Loucy (cell line): ENCODE data around the gene GSG1L.

Experiments
- H2AFZ ChIP-seq: fragments of 200-600 bp; sonication (generic); 2 replicates; pipeline ENCODE4 v1.6.0; 2016; ENCODE audit warnings: antibody characterized with exemption, mild to moderate bottlenecking, low read length, moderate library complexity
- H3F3A ChIP-seq: fragments of 200-600 bp; 2 replicates; pipeline ENCODE4 v1.6.0; 2016; ENCODE audit warnings: antibody characterized with exemption, low read depth, mild to moderate bottlenecking
- H3K27me3 ChIP-seq: fragments of 200-600 bp; sonication (generic); 2 replicates; pipeline ENCODE4 v1.6.1; 2014; ENCODE audit warnings: low read length, mild to moderate bottlenecking; ENCODE audit not compliant: insufficient read depth, poor library complexity, severe bottlenecking
- H3K36me3 ChIP-seq: fragments of 200-600 bp; sonication (generic); 2 replicates; pipeline ENCODE4 v1.6.1; 2016; ENCODE audit warnings: low read length; ENCODE audit not compliant: insufficient read depth
- H3K4me1 ChIP-seq: fragments of 200-600 bp; sonication (generic); 2 replicates; pipeline ENCODE4 v1.5.1; 2014; ENCODE audit warnings: low read length, mild to moderate bottlenecking; ENCODE audit not compliant: insufficient read depth, poor library complexity, severe bottlenecking
- H3K4me2 ChIP-seq: fragments of 200-600 bp; sonication (generic); 2 replicates; pipeline ENCODE4 v1.6.0; 2014; ENCODE audit warnings: antibody characterized with exemption, low read length, low read depth, mild to moderate bottlenecking; ENCODE audit not compliant: poor library complexity, severe bottlenecking
- H3K4me3 ChIP-seq: fragments of 200-600 bp; sonication (generic); 2 replicates; pipeline ENCODE4 v1.5.1; 2014; ENCODE audit warnings: low read length, mild to moderate bottlenecking, mixed read lengths; ENCODE audit not compliant: poor library complexity, severe bottlenecking
- H3K79me2 ChIP-seq: fragments of 200-600 bp; sonication (generic); 2 replicates; pipeline ENCODE4 v1.6.1; 2014; ENCODE audit warnings: low read length; ENCODE audit not compliant: insufficient read depth
- H3K9ac ChIP-seq: fragments of 200-600 bp; sonication (generic); 2 replicates; pipeline ENCODE4 v1.6.0; 2014; ENCODE audit warnings: mild to moderate bottlenecking, low read depth, low read length, moderate library complexity; ENCODE audit not compliant: poor library complexity, severe bottlenecking
- H3K9me2 ChIP-seq: fragments of 200-600 bp; sonication (generic); replicated peaks from 2 replicates; pipeline ENCODE4 v1.6.1; 2016; ENCODE audit warnings: low read depth, low read length, mixed read lengths
- H3K9me3 ChIP-seq: fragments of 200-600 bp; sonication (generic); 2 replicates; pipeline ENCODE4 v1.6.1; 2014; ENCODE audit warnings: mild to moderate bottlenecking, antibody characterized with exemption, low read length, low read depth; ENCODE audit not compliant: insufficient read depth
- H4K20me1 ChIP-seq: fragments of 200-600 bp; sonication (generic); 2 replicates; pipeline ENCODE4 v1.6.0; 2014; ENCODE audit warnings: antibody characterized with exemption, low read length, mild to moderate bottlenecking; ENCODE audit not compliant: insufficient read depth, poor library complexity, severe bottlenecking
- EZH2phosphoT487 ChIP-seq: fragments of 200-600 bp; IDR thresholded peaks from 2 replicates; pipeline ENCODE4 v1.6.1; 2018; ENCODE audit warnings: antibody characterized with exemption, mild to moderate bottlenecking, moderate library complexity, borderline replicate concordance
- TF ChIP-seq, protein P1 (sequence below): fragments of 200-600 bp; sonication (generic); conservative IDR thresholded peaks from 2 replicates; pipeline ENCODE4 v1.5.1; 2014; ENCODE audit warnings: mild to moderate bottlenecking, antibody characterized with exemption, low read length

Gene GSG1L

DNA sequence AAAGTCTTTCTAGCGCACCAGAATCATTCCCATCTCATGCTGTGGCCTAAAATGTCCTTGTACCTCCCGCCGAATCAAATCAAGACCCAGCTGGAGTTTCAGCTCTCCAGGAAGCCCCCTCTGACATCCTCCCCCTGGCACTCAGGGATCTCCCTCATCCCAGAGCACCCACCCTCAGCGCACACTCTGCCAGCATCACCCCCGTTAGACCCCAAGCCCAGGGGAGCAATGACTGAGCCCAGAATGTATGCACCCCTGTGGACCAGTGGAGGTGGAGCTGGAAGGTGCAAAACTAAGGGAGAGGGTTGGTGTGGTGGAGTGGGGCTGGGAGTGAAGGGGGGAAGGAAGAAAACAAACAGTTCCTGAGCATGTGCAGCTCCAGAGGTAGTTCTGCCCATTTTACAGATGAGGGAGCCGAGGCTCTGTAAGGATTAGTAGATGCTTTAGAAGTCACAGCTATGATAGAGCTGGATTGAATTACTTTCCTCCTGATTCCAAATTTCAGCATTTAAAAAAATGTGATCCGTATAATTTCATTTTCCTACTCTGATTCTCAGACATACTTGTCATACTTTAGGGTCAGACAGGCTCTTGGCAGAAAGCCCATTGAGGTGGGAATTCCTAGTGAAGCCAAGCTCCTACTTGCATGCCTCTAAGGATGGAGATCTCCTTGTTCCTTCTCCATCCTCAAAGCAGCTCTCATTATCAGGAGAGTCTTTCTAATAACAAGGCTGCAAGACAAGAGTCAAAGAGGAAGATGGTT, 270.8 kb downstream of the GSG1L start:
- no peak overlapping the region for H3K9ac ChIP-seq
- H3K9me2 ChIP-seq, result no peaks in the 10 kb centered on the region
- H3K9me3 ChIP-seq, result no peaks in the 10 kb centered on the region
- no peaks in the 10 kb centered on the region for H3K79me2 ChIP-seq
- H3K4me2 ChIP-seq, result no peak overlapping the region
- no peaks in the 10 kb centered on the region for H3K27me3 ChIP-seq
- no peak overlapping the region for H3K4me3 ChIP-seq
- no peaks in the 10 kb centered on the region for H3K4me1 ChIP-seq
- H2AFZ ChIP-seq, result no peak overlapping the region
- no peaks in the 10 kb centered on the region for H3K36me3 ChIP-seq
- H4K20me1 ChIP-seq, result no peaks in the 10 kb centered on the region
- TF ChIP-seq, protein P1, sequence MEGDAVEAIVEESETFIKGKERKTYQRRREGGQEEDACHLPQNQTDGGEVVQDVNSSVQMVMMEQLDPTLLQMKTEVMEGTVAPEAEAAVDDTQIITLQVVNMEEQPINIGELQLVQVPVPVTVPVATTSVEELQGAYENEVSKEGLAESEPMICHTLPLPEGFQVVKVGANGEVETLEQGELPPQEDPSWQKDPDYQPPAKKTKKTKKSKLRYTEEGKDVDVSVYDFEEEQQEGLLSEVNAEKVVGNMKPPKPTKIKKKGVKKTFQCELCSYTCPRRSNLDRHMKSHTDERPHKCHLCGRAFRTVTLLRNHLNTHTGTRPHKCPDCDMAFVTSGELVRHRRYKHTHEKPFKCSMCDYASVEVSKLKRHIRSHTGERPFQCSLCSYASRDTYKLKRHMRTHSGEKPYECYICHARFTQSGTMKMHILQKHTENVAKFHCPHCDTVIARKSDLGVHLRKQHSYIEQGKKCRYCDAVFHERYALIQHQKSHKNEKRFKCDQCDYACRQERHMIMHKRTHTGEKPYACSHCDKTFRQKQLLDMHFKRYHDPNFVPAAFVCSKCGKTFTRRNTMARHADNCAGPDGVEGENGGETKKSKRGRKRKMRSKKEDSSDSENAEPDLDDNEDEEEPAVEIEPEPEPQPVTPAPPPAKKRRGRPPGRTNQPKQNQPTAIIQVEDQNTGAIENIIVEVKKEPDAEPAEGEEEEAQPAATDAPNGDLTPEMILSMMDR, result no peak
- no peak for TF ChIP-seq EZH2phosphoT487
- H3F3A ChIP-seq, result no peaks in the 10 kb centered on the region

DNA sequence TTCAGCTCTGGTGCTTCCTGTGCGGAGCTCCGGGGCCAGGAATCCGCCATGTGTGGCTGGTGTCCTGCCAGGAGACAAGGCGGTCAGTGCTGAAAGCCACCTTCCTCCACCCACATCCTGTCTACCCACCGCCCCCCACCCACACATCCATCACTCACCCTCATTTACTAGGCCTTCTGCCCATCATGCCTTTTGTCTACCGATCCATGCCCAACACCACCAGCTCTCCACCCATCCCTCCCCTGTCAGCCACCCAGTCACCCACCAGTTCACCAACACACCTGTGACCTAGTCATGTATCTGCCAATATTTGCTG, 272.2 kb downstream of the GSG1L start:
- Histone ChIP-seq H2AFZ (no peak overlapping the region), H3F3A (no peaks in the 10 kb centered on the region), H3K36me3 (no peaks in the 10 kb centered on the region), H3K79me2 (no peaks in the 10 kb centered on the region), H3K4me1 (no peaks in the 10 kb centered on the region), H3K4me3 (no peak overlapping the region), H3K9me3 (no peaks in the 10 kb centered on the region), H3K27me3 (no peaks in the 10 kb centered on the region), H3K9me2 (no peaks in the 10 kb centered on the region), H4K20me1 (no peaks in the 10 kb centered on the region), H3K9ac (no peak overlapping the region), H3K4me2 (no peak overlapping the region)
- TF ChIP-seq EZH2phosphoT487, result no peak
- TF ChIP-seq, protein P1, result no peak

DNA sequence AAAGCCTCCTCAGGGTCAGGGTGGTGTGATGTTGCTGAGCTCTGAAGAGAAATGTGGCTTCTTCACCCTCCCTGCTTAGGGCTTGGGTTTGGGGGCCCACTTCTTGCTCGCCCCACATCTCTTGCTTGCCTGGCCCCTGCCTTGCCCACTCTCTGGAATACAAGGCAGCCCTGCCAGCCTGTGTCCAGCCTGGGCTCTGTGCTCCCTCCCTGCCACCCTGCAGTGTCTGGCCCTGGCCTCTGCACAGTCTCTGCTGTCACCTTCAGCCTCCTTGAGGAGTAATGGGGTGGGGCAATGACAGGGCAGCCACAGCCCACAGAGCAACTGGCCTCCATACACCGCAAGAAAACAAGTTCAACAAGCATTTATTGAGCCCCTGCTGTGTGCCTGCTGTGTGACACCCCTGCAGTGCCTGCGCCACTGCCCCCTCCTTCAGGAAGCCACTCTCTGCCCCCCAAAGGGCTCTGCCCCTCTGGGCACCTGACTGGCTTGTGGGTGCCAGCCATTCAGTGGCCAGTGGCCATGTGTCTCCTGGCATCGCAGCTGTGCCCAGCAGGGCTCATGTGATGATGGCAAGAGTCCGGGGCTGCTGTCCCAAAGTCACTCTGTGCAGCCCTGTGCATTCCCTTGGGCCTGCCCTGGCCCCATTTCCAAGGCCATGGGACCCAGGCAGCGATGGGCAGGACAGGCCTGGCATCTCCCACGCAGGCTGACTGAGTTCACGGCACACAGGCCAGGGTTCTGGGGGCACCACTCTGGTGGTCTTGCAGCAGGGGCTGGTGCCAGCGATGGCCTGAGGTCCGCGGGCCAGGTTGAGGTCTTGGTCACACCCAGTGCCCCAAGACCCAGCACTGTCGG, 272.7 kb downstream of the GSG1L start:
- Histone ChIP-seq H3K36me3 (no peaks in the 10 kb centered on the region), H3K27me3 (no peaks in the 10 kb centered on the region), H3K9me3 (no peaks in the 10 kb centered on the region), H3K4me2 (no peak overlapping the region), H3K4me1 (no peaks in the 10 kb centered on the region), H4K20me1 (no peaks in the 10 kb centered on the region), H3K4me3 (no peak overlapping the region), H3F3A (no peaks in the 10 kb centered on the region), H3K9me2 (no peaks in the 10 kb centered on the region), H3K9ac (no peak overlapping the region), H3K79me2 (no peaks in the 10 kb centered on the region), H2AFZ (no peak overlapping the region)
- TF ChIP-seq, protein P1, result no peak
- TF ChIP-seq EZH2phosphoT487, result no peak
